Pancreas (tissue), 10 donors: ENCODE measurements around the gene PCNX3. TPM values are rescaled to one million over a fixed set of nuclear protein-coding genes. Genes with fewer than 3 reads are reported as not detected.

Experiments
- ATAC-seq, 4 donors: fragments of 200-7000 bp; cut with Tn5 transposase; one replicate each; pipeline versions ENCODE4 v1.8.0 to v1.9.1; 2020; ENCODE audit warnings: mild to moderate bottlenecking in 4 of 4, moderate library complexity in 4 of 4
- DNase-seq, 6 donors: peaks; one replicate each; pipeline ENCODE4 v3.0.0-alpha.2; 2020
- FAIRE-seq: peaks from 2 replicates; lab custom pipeline; 2012; peaks lifted over from hg19 to GRCh38; lab: Jason Lieb, UNC
- H3K27ac ChIP-seq, 4 donors: fragments of 200-600 bp; sonication (generic); 1 replicate in 3 of 4; 2 replicates in 1 of 4; pipeline versions ENCODE4 v1.5.0 to v1.8.0; 2020
- H3K27me3 ChIP-seq, 4 donors: fragments of 200-600 bp; one replicate each; pipeline ENCODE4 v1.8.0; 2021
- H3K36me3 ChIP-seq, 3 donors: fragments of 200-600 bp; sonication (generic) in 1 of 3; one replicate each; pipeline versions ENCODE4 v1.5.0 to v1.8.0; 2020 to 2021
- H3K4me1 ChIP-seq, 3 donors: fragments of 200-600 bp; one replicate each; pipeline ENCODE4 v1.8.0; 2021
- H3K4me3 ChIP-seq, 4 donors: fragments of 200-600 bp; sonication (generic) in 2 of 4; one replicate each; pipeline versions ENCODE4 v1.5.0 to v1.8.0; 2020 to 2021
- H3K9me3 ChIP-seq, 4 donors: fragments of 200-600 bp; one replicate each; pipeline ENCODE4 v1.8.0; 2021
- CTCF ChIP-seq, 4 donors: fragments of 200-600 bp; sonication (generic) in 3 of 4; IDR thresholded peaks; one replicate each; pipeline versions ENCODE4 v1.5.0 to v1.8.0; 2021; ENCODE audit warnings: antibody characterized with exemption in 4 of 4
- WGBS, 2 donors: extraction: QIAGEN DNeasy Blood & Tissue Kit; methylation state at CpG; one replicate each; pipeline ENCODE4 v1.1.7; 2013; 5-methylcytosine and 5-hydroxymethylcytosine counted together
- intact Hi-C, 3 donors: fragments of 100-400 bp; cut with DNase I; formaldehyde crosslinking; loops; one replicate each; pipeline versions ENCODE4 v1.11.1 to v1.14.2; 2022
- polyA plus RNA-seq, 2 donors: library from polyadenylated mRNA; stranded (reverse); fragments of 200-250 nt; gene quantifications; one replicate each; pipeline ENCODE4 v1.2.3, GENCODE V29; 2013
- total RNA-seq, 6 donors: library from RNA; stranded (reverse); fragmentation: NEBNext Ultra II Directional in 4 of 6; extraction: Animal tissue kit (Norgen Biotek cat#: 25700) in 4 of 6; gene quantifications; one replicate each; pipeline versions ENCODE4 v1.2.1 to v1.2.4, GENCODE V29; 2021 to 2023
- donor health status: healthy with polysubstance abuse.
- donor health status: DM: no; HTN: no; CAD: no; lungs with moderate emphysema.
- donor health status: DM: no; HTN: no; CAD: no.
- donor health status: control.
- donor health status: control.
- donor health status: Bipolar disorder and iron deficiency.
- donor health status: DM: yes; HTN: yes; CAD: no.
- donor health status: DM: no; HTN: no; CAD: no.
- donor health status: DM: no; HTN: no; CAD: no.
- donor health status: DM: yes; HTN: yes; CAD: no.

The PCNX3 gene
- total and polyA plus RNA-seq, 8 donors, result 13.5 to 26.3 (median 18.3) TPM

- Histone ChIP-seq H3K27me3 (no peaks in the 10 kb centered on the region), H3K4me1 (peaks cover 5 to 9% (median 9%) of the 10 kb centered on the region in 3 donors), H3K36me3 (peaks cover 6 to 33% (median 26%) of the 10 kb centered on the region in 3 donors), H3K27ac (no peak overlapping the region), H3K4me3 (no peak overlapping the region), H3K9me3 (no peaks in the 10 kb centered on the region)
- 94 to 95% methylated on average over 14 of the region's 14 CpGs for WGBS, 2 donors
- DNase-seq, result no peak
- TF ChIP-seq CTCF (IDR thresholded peaks at IDR 0.05), result no peak
- intact Hi-C loops, result loop anchor here in 1 of 3 donors (10.0 kb wide), 1 partner anchor 363 kb away; no protein-coding TSS in a partner anchor
- FAIRE-seq, result no peak
- ATAC-seq, result no peak
These were observed 5.9 kb downstream of the PCNX3 start for GRCh38 chr11:65621460-65621859.

GRCh38 chr11:65622011-65622410, 6.4 kb downstream of the PCNX3 start:
- TF ChIP-seq CTCF (IDR thresholded peaks at IDR 0.05), result no peak
- H3K36me3 ChIP-seq, result peaks cover 6 to 39% (median 31%) of the 10 kb centered on the region in 3 donors

GRCh38 chr11:65623177-65623576, 7.6 kb downstream of the PCNX3 start:
- intact Hi-C loops, result loop anchor here in 1 of 3 donors (10.0 kb wide), 1 partner anchor 362 kb away; no protein-coding TSS in a partner anchor
- no peak overlapping the region for H3K27ac ChIP-seq
- FAIRE-seq (no peak), ATAC-seq (no peak), DNase-seq (no peak)
- H3K9me3 ChIP-seq, result no peaks in the 10 kb centered on the region
- no peak overlapping the region for H3K4me3 ChIP-seq
- WGBS, 2 donors, result 89 to 95% methylated on average over 14 of the region's 14 CpGs
- no peak for TF ChIP-seq CTCF (IDR thresholded peaks at IDR 0.05)
- no peaks in the 10 kb centered on the region for H3K27me3 ChIP-seq
- peaks cover 1 to 44% (median 41%) of the 10 kb centered on the region in 3 donors for H3K36me3 ChIP-seq
- H3K4me1 ChIP-seq, result no peaks in the 10 kb centered on the region

More at GRCh38 chr11:65622011-65622410, 6.4 kb downstream of the PCNX3 start:
- WGBS, 2 donors, result 92 to 94% methylated on average over 16 of the region's 16 CpGs
- Histone ChIP-seq H3K27ac (no peak overlapping the region), H3K4me3 (no peak overlapping the region), H3K9me3 (no peaks in the 10 kb centered on the region), H3K4me1 (peaks cover under 1 to 6% (median 3%) of the 10 kb centered on the region in 3 donors), H3K27me3 (no peaks in the 10 kb centered on the region)
- ATAC-seq, result no peak
- DNase-seq, result no peak
- FAIRE-seq, result no peak
- intact Hi-C loops, result loop anchor here in 1 of 3 donors (10.0 kb wide), 1 partner anchor 363 kb away; no protein-coding TSS in a partner anchor

GRCh38 chr11:65623852-65624616, 8.5 kb downstream of the PCNX3 start:
- no peak for FAIRE-seq
- 91 to 93% methylated on average over 25 of the region's 25 CpGs for WGBS, 2 donors
- intact Hi-C loops, result loop anchor here in 1 of 3 donors (10.0 kb wide), 1 partner anchor 361 kb away; no protein-coding TSS in a partner anchor
- no peaks in the 10 kb centered on the region for H3K9me3 ChIP-seq
- no peaks in the 10 kb centered on the region for H3K4me1 ChIP-seq
- peak in 2 of 6 donors; percentile 23 to 75 for DNase-seq
- no peak overlapping the region for H3K27ac ChIP-seq
- TF ChIP-seq CTCF (IDR thresholded peaks at IDR 0.05), result no peak
- H3K27me3 ChIP-seq, result no peaks in the 10 kb centered on the region
- peaks cover 0 to 40% (median 32%) of the 10 kb centered on the region in 3 donors for H3K36me3 ChIP-seq
- H3K4me3 ChIP-seq, result no peak overlapping the region
- ATAC-seq, result no peak
